GM12878 (cell line): ENCODE data around the gene DEPDC7. TPM values are rescaled to one million over a fixed set of nuclear protein-coding genes. Genes with fewer than 3 reads are reported as not detected.

Experiments
- BCLAF1 ChIP-seq: fragments of 450-650 bp; IDR thresholded peaks from 2 replicates; pipeline ENCODE4 v1.6.1; 2017; ENCODE audit warnings: antibody characterized with exemption, mild to moderate bottlenecking, moderate library complexity
- CEBPZ ChIP-seq: fragments of 150-350 bp; IDR thresholded peaks from 2 replicates; pipeline ENCODE4 v1.6.1; 2016; ENCODE audit warnings: low read depth, low read length
- CUX1 ChIP-seq: IDR thresholded peaks from 2 replicates; pipeline ENCODE4 v1.6.1; 2012; ENCODE audit warnings: improper control_type of control experiment, low read depth, low read length; ENCODE audit not compliant: insufficient replicate concordance
- FOS ChIP-seq: IDR thresholded peaks from 3 replicates; pipeline ENCODE4 v1.6.1; 2011; ENCODE audit warnings: borderline replicate concordance; ENCODE audit not compliant: insufficient read length; ENCODE audit errors: extremely low read depth
- PAX5 ChIP-seq: IDR thresholded peaks from 2 replicates; pipeline ENCODE4 v1.6.1; 2011; ENCODE audit warnings: low read depth, low read length, borderline replicate concordance
- PBX3 ChIP-seq: IDR thresholded peaks from 2 replicates; pipeline ENCODE4 v1.6.1; 2011; ENCODE audit warnings: mild to moderate bottlenecking, low read depth, low read length, moderate library complexity; ENCODE audit not compliant: insufficient replicate concordance
- POLR2AphosphoS5 ChIP-seq: IDR thresholded peaks from 2 replicates; pipeline ENCODE4 v1.6.1; 2011; ENCODE audit warnings: mild to moderate bottlenecking, low read length, inconsistent platforms
- SIX5 ChIP-seq: IDR thresholded peaks from 2 replicates; pipeline ENCODE4 v1.6.1; 2011; ENCODE audit warnings: mild to moderate bottlenecking, low read depth, low read length, moderate library complexity; ENCODE audit not compliant: severe bottlenecking
- polyA plus RNA-seq, 11 experiments: library from polyadenylated mRNA; depleted of rRNA in 4 of 11; unstranded in 6 of 11; stranded (reverse) in 5 of 11; fragments of >200 nt; fragmentation: Nextera tagmentation in 4 of 11; fragmentation: Illumina TruSeq in 1 of 11; extraction: Ambion mirVana in 4 of 11; extraction: Trizol in 1 of 11; gene quantifications; 1 replicate in 1 of 11; 2 replicates in 10 of 11; pipeline versions ENCODE4 v1.2.1 to v1.2.3, GENCODE V29; 2011 to 2016; ENCODE audit warnings: inconsistent platforms in 2 of 11, missing spikeins in 2 of 11, low read depth in 1 of 11
- total RNA-seq, 4 experiments: library from RNA; depleted of rRNA in 3 of 4; stranded (reverse); fragments of >200 nt in 3 of 4; fragmentation: Illumina TruSeq in 1 of 4; extraction: Trizol in 1 of 4; gene quantifications; 2 replicates each; pipeline versions ENCODE4 v1.2.1 to v1.2.3, GENCODE V29; 2013 to 2021

Gene DEPDC7
- total and polyA plus RNA-seq, 10 of the 15 experiments (the other 5 are each of a cell fraction or from before 2014, with no cell fraction given): 0.06 to 1.1 (median 0.49) TPM

GRCh38 chr11:33033493-33033892, 17.8 kb downstream of the DEPDC7 start (continued):
- no peak for TF ChIP-seq PBX3
- no peak for TF ChIP-seq POLR2AphosphoS5
- no peak for TF ChIP-seq SIX5
- TF ChIP-seq CUX1: no peak
- no peak for TF ChIP-seq FOS
- TF ChIP-seq BCLAF1: no peak
- no peak for TF ChIP-seq PAX5
- TF ChIP-seq CEBPZ: no peak
